ENCODE measurements around the gene PLXNA2.

DNA sequence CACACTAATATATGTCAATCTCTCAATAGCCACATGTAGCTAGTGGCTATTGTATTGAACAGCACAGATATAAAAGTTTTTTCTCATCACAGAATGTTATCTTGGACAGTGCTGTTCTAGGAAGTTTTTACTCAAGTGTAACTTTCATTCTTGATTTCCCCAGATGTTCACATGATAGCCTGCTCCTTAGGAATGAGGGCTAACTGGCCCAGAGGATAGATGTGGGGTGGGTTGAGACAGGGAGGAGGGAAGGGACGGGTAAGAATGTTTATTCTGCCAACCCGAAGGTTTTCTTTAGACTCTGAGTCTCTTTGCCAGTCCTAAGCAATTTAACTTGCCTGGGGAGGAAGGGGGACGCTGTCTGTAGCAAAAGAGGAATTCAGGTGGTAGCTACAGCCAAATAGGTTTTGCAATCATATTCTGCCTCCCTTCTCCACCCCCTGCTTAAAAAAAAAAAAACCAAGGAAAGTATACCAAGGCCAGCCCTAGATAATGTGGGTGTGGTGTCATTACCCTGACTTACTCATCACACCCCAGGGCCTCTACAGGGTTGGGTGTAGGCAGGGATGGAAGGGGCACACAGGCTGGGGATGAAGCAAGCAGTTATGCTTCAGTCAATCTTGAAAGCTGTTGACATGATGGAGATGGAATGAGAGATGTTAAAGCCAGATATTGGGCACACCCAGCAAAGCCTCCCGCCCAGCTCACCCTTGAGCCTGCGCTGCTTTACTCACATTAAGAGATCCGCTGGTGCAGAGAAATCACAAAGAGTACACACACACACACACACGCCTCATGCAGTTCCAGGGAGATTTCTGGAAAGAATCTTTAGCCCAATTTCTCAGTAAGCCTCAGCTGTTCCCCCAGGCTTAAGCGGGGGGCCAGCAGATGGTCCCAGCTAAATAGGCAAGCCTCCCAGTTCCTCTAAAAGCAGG is 59.9 kb downstream of the PLXNA2 start:
- TF ChIP-seq, protein P1, sequence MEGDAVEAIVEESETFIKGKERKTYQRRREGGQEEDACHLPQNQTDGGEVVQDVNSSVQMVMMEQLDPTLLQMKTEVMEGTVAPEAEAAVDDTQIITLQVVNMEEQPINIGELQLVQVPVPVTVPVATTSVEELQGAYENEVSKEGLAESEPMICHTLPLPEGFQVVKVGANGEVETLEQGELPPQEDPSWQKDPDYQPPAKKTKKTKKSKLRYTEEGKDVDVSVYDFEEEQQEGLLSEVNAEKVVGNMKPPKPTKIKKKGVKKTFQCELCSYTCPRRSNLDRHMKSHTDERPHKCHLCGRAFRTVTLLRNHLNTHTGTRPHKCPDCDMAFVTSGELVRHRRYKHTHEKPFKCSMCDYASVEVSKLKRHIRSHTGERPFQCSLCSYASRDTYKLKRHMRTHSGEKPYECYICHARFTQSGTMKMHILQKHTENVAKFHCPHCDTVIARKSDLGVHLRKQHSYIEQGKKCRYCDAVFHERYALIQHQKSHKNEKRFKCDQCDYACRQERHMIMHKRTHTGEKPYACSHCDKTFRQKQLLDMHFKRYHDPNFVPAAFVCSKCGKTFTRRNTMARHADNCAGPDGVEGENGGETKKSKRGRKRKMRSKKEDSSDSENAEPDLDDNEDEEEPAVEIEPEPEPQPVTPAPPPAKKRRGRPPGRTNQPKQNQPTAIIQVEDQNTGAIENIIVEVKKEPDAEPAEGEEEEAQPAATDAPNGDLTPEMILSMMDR (IDR thresholded peaks at IDR 0.05) = no peak
- no peak for TF ChIP-seq POLR2A (IDR thresholded peaks at IDR 0.05)
